Liver (tissue), 9 donors: ENCODE data around the gene SUCLG2. TPM values are rescaled to one million over a fixed set of nuclear protein-coding genes. Genes with fewer than 3 reads are reported as not detected.

Source experiments
- DNase-seq: peaks from one replicate; pipeline ENCODE4 v3.0.0-alpha.2; 2017; ENCODE audit warnings: low spot score
- H3K27ac ChIP-seq, 2 donors: one replicate each; pipeline ENCODE4 v1.7.0; 2013; ENCODE audit warnings: inconsistent platforms in 2 of 2, low read length in 2 of 2, control low read depth in 1 of 2, low read depth in 1 of 2, mild to moderate bottlenecking in 1 of 2
- H3K27me3 ChIP-seq, 4 donors: one replicate each; pipeline versions ENCODE4 v1.6.1 to v1.7.0; 2013; ENCODE audit warnings: low read length in 3 of 4, inconsistent platforms in 1 of 4, mild to moderate bottlenecking in 1 of 4, moderate library complexity in 1 of 4; ENCODE audit not compliant: control insufficient read depth in 4 of 4, insufficient read depth in 4 of 4
- H3K36me3 ChIP-seq, 4 donors: one replicate each; pipeline versions ENCODE4 v1.6.1 to v1.7.0; 2013; ENCODE audit warnings: low read length in 3 of 4, mild to moderate bottlenecking in 3 of 4, low read depth in 1 of 4, moderate library complexity in 1 of 4; ENCODE audit not compliant: control insufficient read depth in 4 of 4, insufficient read depth in 3 of 4
- H3K4me1 ChIP-seq, 4 donors: one replicate each; pipeline versions ENCODE4 v1.6.1 to v1.7.0; 2013; ENCODE audit warnings: low read length in 3 of 4, mild to moderate bottlenecking in 3 of 4, moderate library complexity in 1 of 4; ENCODE audit not compliant: control insufficient read depth in 4 of 4, insufficient read depth in 4 of 4
- H3K4me3 ChIP-seq, 3 donors: one replicate each; pipeline versions ENCODE4 v1.6.1 to v1.7.0; 2013; ENCODE audit warnings: low read length in 3 of 3, control low read depth in 1 of 3, low read depth in 1 of 3, mild to moderate bottlenecking in 1 of 3
- H3K9ac ChIP-seq, 2 donors: one replicate each; pipeline ENCODE4 v1.7.0; 2013; ENCODE audit warnings: low read length in 2 of 2, mild to moderate bottlenecking in 2 of 2, moderate library complexity in 2 of 2, control low read depth in 1 of 2, low read depth in 1 of 2
- H3K9me3 ChIP-seq, 4 donors: one replicate each; pipeline versions ENCODE4 v1.6.1 to v1.7.0; 2013; ENCODE audit warnings: low read length in 3 of 4; ENCODE audit not compliant: control insufficient read depth in 4 of 4
- ATF3 ChIP-seq: IDR thresholded peaks from 2 replicates; pipeline ENCODE4 v1.6.1; 2016; ENCODE audit warnings: antibody characterized with exemption
- CTCF ChIP-seq: fragments of 150-350 bp; IDR thresholded peaks from 2 replicates; pipeline ENCODE4 v1.5.1; 2017; ENCODE audit warnings: improper control_type of control experiment, low read depth, low read length; ENCODE audit not compliant: missing input control
- FOXA1 ChIP-seq: IDR thresholded peaks from 2 replicates; pipeline ENCODE4 v1.6.1; 2016; ENCODE audit warnings: antibody characterized with exemption
- GABPA ChIP-seq, 2 donors: IDR thresholded peaks in 1 of 2; conservative IDR thresholded peaks in 1 of 2; 2 replicates each; pipeline ENCODE4 v1.6.1; 2016; ENCODE audit warnings: antibody characterized with exemption in 2 of 2, mild to moderate bottlenecking in 1 of 2, moderate library complexity in 1 of 2
- HNF4A ChIP-seq, 2 donors: conservative IDR thresholded peaks; 2 replicates each; pipeline ENCODE4 v1.6.1; 2016; ENCODE audit warnings: antibody characterized with exemption in 2 of 2, mild to moderate bottlenecking in 2 of 2
- HNF4G ChIP-seq: IDR thresholded peaks from 2 replicates; pipeline ENCODE4 v1.6.1; 2016; ENCODE audit warnings: antibody characterized with exemption
- JUND ChIP-seq, 2 donors: IDR thresholded peaks; 2 replicates each; pipeline ENCODE4 v1.6.1; 2016; ENCODE audit warnings: antibody characterized with exemption in 2 of 2
- MAX ChIP-seq: IDR thresholded peaks from 2 replicates; pipeline ENCODE4 v1.6.1; 2016; ENCODE audit warnings: antibody characterized with exemption
- NR2F2 ChIP-seq: IDR thresholded peaks from 2 replicates; pipeline ENCODE4 v1.6.1; 2016; ENCODE audit warnings: antibody characterized with exemption
- RAD21 ChIP-seq, 2 donors: IDR thresholded peaks; 2 replicates each; pipeline ENCODE4 v1.6.1; 2016; ENCODE audit warnings: antibody characterized with exemption in 2 of 2, mild to moderate bottlenecking in 2 of 2
- REST ChIP-seq: IDR thresholded peaks from 2 replicates; pipeline ENCODE4 v1.6.1; 2016; ENCODE audit warnings: antibody characterized with exemption, mild to moderate bottlenecking
- RXRA ChIP-seq, 2 donors: IDR thresholded peaks; 2 replicates each; pipeline ENCODE4 v1.6.1; 2017 to 2018; ENCODE audit warnings: antibody characterized with exemption in 2 of 2, mild to moderate bottlenecking in 1 of 2
- SP1 ChIP-seq: IDR thresholded peaks from 2 replicates; pipeline ENCODE4 v1.6.1; 2018; ENCODE audit warnings: antibody characterized with exemption, mild to moderate bottlenecking
- TAF1 ChIP-seq: conservative IDR thresholded peaks from 2 replicates; pipeline ENCODE4 v1.6.1; 2016; ENCODE audit warnings: antibody characterized with exemption, mild to moderate bottlenecking
- YY1 ChIP-seq: IDR thresholded peaks from 2 replicates; pipeline ENCODE4 v1.6.1; 2016; ENCODE audit warnings: antibody characterized with exemption, mild to moderate bottlenecking
- WGBS: extraction: QIAGEN DNeasy Blood & Tissue Kit; methylation state at CpG from one replicate; pipeline ENCODE4 v1.1.7; 2013; 5-methylcytosine and 5-hydroxymethylcytosine counted together
- polyA plus RNA-seq, 2 donors: library from polyadenylated mRNA; stranded (reverse) in 1 of 2; unstranded in 1 of 2; fragments of 200-250 nt in 1 of 2; fragments of >200 nt in 1 of 2; fragmentation: Nextera tagmentation in 1 of 2; extraction: Ambion mirVana in 1 of 2; gene quantifications; one replicate each; pipeline versions ENCODE4 v1.2.1 to v1.2.3, GENCODE V29; 2013 to 2015
- total RNA-seq, 2 donors: library from RNA; depleted of rRNA; stranded (reverse); fragments of >200 nt; gene quantifications; one replicate each; pipeline ENCODE4 v1.2.3, GENCODE V29; 2014
- donor health status: healthy.
- donor health status: healthy.
- donor health status: healthy.
- donor health status: healthy.
- donor health status: healthy.

The SUCLG2 gene
- total and polyA plus RNA-seq, 4 donors = 45.3 to 114 (median 92.8) TPM

GRCh38 chr3:67389176-67389575 is 265.2 kb downstream of the SUCLG2 start:
- Histone ChIP-seq H3K27ac (no peak overlapping the region), H3K27me3 (no peaks in the 10 kb centered on the region), H3K4me1 (no peaks in the 10 kb centered on the region), H3K9ac (no peak overlapping the region), H3K4me3 (no peak overlapping the region), H3K36me3 (peaks cover 0 to 14% (median 4%) of the 10 kb centered on the region in 4 donors), H3K9me3 (no peaks in the 10 kb centered on the region)
- 91% methylated on average over 2 of the region's 2 CpGs for WGBS
- DNase-seq = no peak
- TF ChIP-seq CTCF (no peak), HNF4G (no peak), TAF1 (no peak), GABPA (IDR thresholded peaks at IDR 0.05 in 1 of 2, conservative IDR thresholded peaks at IDR 0.05 in 1 of 2) (no peak), RAD21 (IDR thresholded peaks at IDR 0.05) (no peak), JUND (IDR thresholded peaks at IDR 0.05) (no peak), SP1 (no peak)

- H3K36me3 ChIP-seq = peaks cover 0 to 14% (median 4%) of the 10 kb centered on the region in 4 donors
- H3K4me3 ChIP-seq = no peak overlapping the region
- DNase-seq = no peak
- H3K9ac ChIP-seq = no peak overlapping the region
- WGBS = 99% methylated on average over 3 of the region's 3 CpGs
- H3K27me3 ChIP-seq = no peaks in the 10 kb centered on the region
- TF ChIP-seq JUND (IDR thresholded peaks at IDR 0.05) (no peak), YY1 (no peak), HNF4A (conservative IDR thresholded peaks at IDR 0.05) (no peak)
- no peak overlapping the region for H3K27ac ChIP-seq
- no peaks in the 10 kb centered on the region for H3K9me3 ChIP-seq
- H3K4me1 ChIP-seq = no peaks in the 10 kb centered on the region
These were observed 265.7 kb downstream of the SUCLG2 start for GRCh38 chr3:67388738-67389137.

GRCh38 chr3:67386451-67386850 is 268.0 kb downstream of the SUCLG2 start:
- H3K27me3 ChIP-seq = no peaks in the 10 kb centered on the region
- no peak for DNase-seq
- H3K4me3 ChIP-seq = no peak overlapping the region
- peaks cover 0 to 9% (median 4%) of the 10 kb centered on the region in 4 donors for H3K36me3 ChIP-seq
- TF ChIP-seq ATF3 = no peak
- TF ChIP-seq HNF4G = no peak
- no peak for TF ChIP-seq NR2F2
- TF ChIP-seq RAD21 (IDR thresholded peaks at IDR 0.05) = no peak
- no peak for TF ChIP-seq RXRA (IDR thresholded peaks at IDR 0.05)
- no peak for TF ChIP-seq JUND (IDR thresholded peaks at IDR 0.05)
- TF ChIP-seq YY1 = no peak
- TF ChIP-seq REST = no peak
- no peak for TF ChIP-seq MAX
- TF ChIP-seq TAF1 = no peak
- TF ChIP-seq FOXA1 = no peak
- TF ChIP-seq GABPA (IDR thresholded peaks at IDR 0.05 in 1 of 2, conservative IDR thresholded peaks at IDR 0.05 in 1 of 2) = no peak
- no peak for TF ChIP-seq HNF4A (conservative IDR thresholded peaks at IDR 0.05)
- TF ChIP-seq CTCF = no peak
- H3K27ac ChIP-seq = no peak overlapping the region
- H3K9ac ChIP-seq = no peak overlapping the region
- no peaks in the 10 kb centered on the region for H3K9me3 ChIP-seq
- 85% methylated on average over 5 of the region's 5 CpGs for WGBS
- H3K4me1 ChIP-seq = no peaks in the 10 kb centered on the region
